HTERT RPE-1 (cell line): ENCODE results near the gene SLC66A2.
"Not testable (repeated sequence)": the region's sequence is repeated elsewhere in the genome, so short reads cannot be mapped to it uniquely, and the experiment has no call there.

Source experiments
- in situ Hi-C: fragments of 300-500 bp; cut with MboI; formaldehyde crosslinking; loops from 4 replicates; pipeline ENCODE4 v1.14.3; 2020; ENCODE audit warnings: low sequenced_read_pairs

Gene SLC66A2

GRCh38 chr18:79883461-79884293 is 67.8 kb downstream of the SLC66A2 start:
- in situ Hi-C loops, result no loop called here

GRCh38 chr18:79882522-79883241 is 68.8 kb downstream of the SLC66A2 start:
- in situ Hi-C loops, result no loop called here

- in situ Hi-C loops, result no loop called here
Measured at GRCh38 chr18:79881695-79882094, 69.8 kb downstream of the SLC66A2 start.

GRCh38 chr18:79879566-79879965 is 71.9 kb downstream of the SLC66A2 start:
- in situ Hi-C loops, result no loop called here

- in situ Hi-C loops, result no loop called here
Measured at GRCh38 chr18:79878741-79879378, 72.6 kb downstream of the SLC66A2 start.

GRCh38 chr18:79878246-79878645 is 73.2 kb downstream of the SLC66A2 start:
- in situ Hi-C loops, result not testable (repeated sequence)

GRCh38 chr18:79877163-79878091 is 74.0 kb downstream of the SLC66A2 start:
- in situ Hi-C loops, result no loop called here

- in situ Hi-C loops, result no loop called here
Measured at GRCh38 chr18:79876497-79876896, 75.0 kb downstream of the SLC66A2 start.

GRCh38 chr18:79875931-79876461 is 75.5 kb downstream of the SLC66A2 start:
- in situ Hi-C loops, result no loop called here

GRCh38 chr18:79875531-79875919 is 75.9 kb downstream of the SLC66A2 start:
- in situ Hi-C loops, result no loop called here

- in situ Hi-C loops, result no loop called here
Measured at GRCh38 chr18:79874553-79875530, 76.6 kb downstream of the SLC66A2 start.

- in situ Hi-C loops, result no loop called here
Measured at GRCh38 chr18:79873449-79874110, 77.9 kb downstream of the SLC66A2 start.

GRCh38 chr18:79872527-79873444 is 78.7 kb downstream of the SLC66A2 start:
- in situ Hi-C loops, result no loop called here

GRCh38 chr18:79871481-79872091 is 79.9 kb downstream of the SLC66A2 start:
- in situ Hi-C loops, result no loop called here

GRCh38 chr18:79871026-79871390 is 80.4 kb downstream of the SLC66A2 start:
- in situ Hi-C loops, result no loop called here

GRCh38 chr18:79870301-79871025 is 81.0 kb downstream of the SLC66A2 start:
- in situ Hi-C loops, result no loop called here
